GM12878 (cell line): ENCODE measurements around the gene PIP4K2A. TPM values are rescaled to one million over a fixed set of nuclear protein-coding genes. Genes with fewer than 3 reads are reported as not detected.

Source experiments
- ATAC-seq: fragments of 200-7000 bp; cut with Tn5 transposase; 3 replicates; pipeline ENCODE4 v1.9.1; 2020; ENCODE audit warnings: mild to moderate bottlenecking, moderate library complexity
- BruUV-seq: library from RNA; stranded (reverse); fragments of 400-500 nt; replicated peaks from 2 replicates; lab custom pipeline; 2021; lab: Mats Ljungman, UMichigan
- CTCF ChIA-PET: fragments of 300-600 bp; sonication (Branson Sonifier 250); formaldehyde crosslinking; extraction: SDS; loops from one replicate; lab custom pipeline; 2021; ENCODE audit warnings: inconsistent platforms; lab: Yijun Ruan, JAX
- POLR2A ChIA-PET: fragments of 350-600 bp; formaldehyde crosslinking; extraction: SDS; loops from one replicate; lab custom pipeline; 2021; ENCODE audit warnings: inconsistent platforms; lab: Charles Lee
- RAD21 ChIA-PET: fragments of 300-600 bp; sonication (Branson Sonifier 250); formaldehyde crosslinking; loops from one replicate; lab custom pipeline; 2023; ENCODE audit warnings: antibody characterized with exemption; ENCODE audit not compliant: unreplicated experiment; lab: Charles Lee
- SMC1A ChIA-PET: fragments of 300-600 bp; sonication (Branson Sonifier 250); formaldehyde crosslinking; loops from one replicate; lab custom pipeline; 2023; ENCODE audit not compliant: unreplicated experiment, uncharacterized antibody; lab: Charles Lee
- DNase-seq: peaks from one replicate; pipeline ENCODE4 v3.0.0-alpha.2; 2011; ENCODE audit warnings: low read depth, low spot score
- FAIRE-seq: peaks from 3 replicates; lab custom pipeline; 2011; peaks lifted over from hg19 to GRCh38; lab: Jason Lieb, UNC
- H2AFZ ChIP-seq: 2 replicates; pipeline ENCODE4 v1.6.0; 2011; ENCODE audit warnings: low read depth, low read length, control low read depth; ENCODE audit not compliant: control insufficient read depth
- H3K27ac ChIP-seq: 2 replicates; pipeline ENCODE4 v1.5.1; 2011; ENCODE audit warnings: control low read depth; ENCODE audit not compliant: control insufficient read depth, insufficient read depth
- H3K27me3 ChIP-seq, 2 experiments: replicated peaks in 1 of 2; 2 replicates each; pipeline versions ENCODE4 v1.6.0 to v1.6.1; 2011; ENCODE audit warnings: low read length in 1 of 2; ENCODE audit not compliant: control insufficient read depth in 2 of 2, insufficient read depth in 2 of 2
- H3K36me3 ChIP-seq, 2 experiments: 2 replicates each; pipeline ENCODE4 v1.5.1; 2011; ENCODE audit warnings: low read length in 1 of 2; ENCODE audit not compliant: control insufficient read depth in 2 of 2, insufficient read depth in 2 of 2
- H3K4me1 ChIP-seq: 2 replicates; pipeline ENCODE4 v1.6.1; 2011; ENCODE audit warnings: mild to moderate bottlenecking, low read length, moderate library complexity, mixed read lengths; ENCODE audit not compliant: control insufficient read depth, insufficient read depth
- H3K4me2 ChIP-seq: 2 replicates; pipeline ENCODE4 v1.6.0; 2011; ENCODE audit warnings: control low read depth; ENCODE audit not compliant: control insufficient read depth, insufficient read depth
- H3K4me3 ChIP-seq: fragments of 200-600 bp; sonication (generic); 2 replicates; pipeline ENCODE4 v1.5.1; 2016
- H3K79me2 ChIP-seq: 2 replicates; pipeline ENCODE4 v1.6.0; 2011; ENCODE audit warnings: low read length; ENCODE audit not compliant: control insufficient read depth, insufficient read depth
- H3K9ac ChIP-seq: 2 replicates; pipeline ENCODE4 v1.8.0; 2011; ENCODE audit warnings: low read length, control low read depth, mixed read lengths; ENCODE audit not compliant: control insufficient read depth, insufficient read depth
- H3K9me3 ChIP-seq: replicated peaks from 3 replicates; pipeline ENCODE4 v1.5.1; 2011; ENCODE audit warnings: mild to moderate bottlenecking, low read length; ENCODE audit not compliant: control insufficient read depth, insufficient read depth
- H4K20me1 ChIP-seq: 2 replicates; pipeline ENCODE4 v1.6.0; 2011; ENCODE audit not compliant: control insufficient read depth, insufficient read depth
- BCL3 ChIP-seq: IDR thresholded peaks from 2 replicates; pipeline ENCODE4 v1.6.1; 2011; ENCODE audit warnings: borderline replicate concordance, low read depth, mild to moderate bottlenecking, moderate library complexity, low read length; ENCODE audit not compliant: insufficient read depth, poor library complexity, severe bottlenecking
- CEBPZ ChIP-seq: fragments of 150-350 bp; IDR thresholded peaks from 2 replicates; pipeline ENCODE4 v1.6.1; 2016; ENCODE audit warnings: low read depth, low read length
- EED ChIP-seq: sonication (generic); IDR thresholded peaks from 2 replicates; pipeline ENCODE4 v1.6.1; 2016; ENCODE audit warnings: antibody characterized with exemption, low read depth
- HDAC2 ChIP-seq: fragments of 200-600 bp; sonication (generic); IDR thresholded peaks from 2 replicates; pipeline ENCODE4 v1.6.1; 2017
- HDAC6 ChIP-seq: fragments of 200-600 bp; sonication (generic); IDR thresholded peaks from one replicate; pipeline ENCODE4 v1.8.0; 2017; ENCODE audit warnings: antibody characterized with exemption; ENCODE audit not compliant: unreplicated experiment
- HSF1 ChIP-seq: fragments of 150-350 bp; IDR thresholded peaks from 2 replicates; pipeline ENCODE4 v1.6.1; 2014; ENCODE audit warnings: mild to moderate bottlenecking, low read depth, low read length
- JUNB ChIP-seq: IDR thresholded peaks from 2 replicates; pipeline ENCODE4 v1.6.1; 2016; ENCODE audit warnings: antibody characterized with exemption, mild to moderate bottlenecking
- MTA3 ChIP-seq: IDR thresholded peaks from 2 replicates; pipeline ENCODE4 v1.6.1; 2012; ENCODE audit warnings: low read length, inconsistent platforms, borderline replicate concordance
- NFYA ChIP-seq: IDR thresholded peaks from 2 replicates; pipeline ENCODE4 v1.6.1; 2011; ENCODE audit warnings: low read depth, mild to moderate bottlenecking, low read length, improper control_type of control experiment, borderline replicate concordance
- TCF12 ChIP-seq: IDR thresholded peaks from 2 replicates; pipeline ENCODE4 v1.6.1; 2011; ENCODE audit warnings: low read depth, mild to moderate bottlenecking, low read length
- WGBS: methylation state at CpG from one replicate; pipeline ENCODE4 v1.1.6; 2016; ENCODE audit warnings: low lambda C conversion rate; ENCODE audit not compliant: insufficient replicate concordance, insufficient coverage; ENCODE audit errors: missing lambda C conversion rate; 5-methylcytosine and 5-hydroxymethylcytosine counted together
- in situ Hi-C: fragments of 300-500 bp; cut with MboI; formaldehyde crosslinking; loops from 9 replicates; pipeline ENCODE4 v1.14.3; 2018; ENCODE audit warnings: mixed read lengths
- intact Hi-C: fragments of 100-400 bp; cut with micrococcal nuclease; formaldehyde crosslinking; loops from one replicate; pipeline ENCODE4 v1.14.2; 2022; ENCODE audit not compliant: unreplicated experiment
- polyA plus RNA-seq, 11 experiments: library from polyadenylated mRNA; depleted of rRNA in 4 of 11; unstranded in 6 of 11; stranded (reverse) in 5 of 11; fragments of >200 nt; fragmentation: Nextera tagmentation in 4 of 11; fragmentation: Illumina TruSeq in 1 of 11; extraction: Ambion mirVana in 4 of 11; extraction: Trizol in 1 of 11; gene quantifications; 1 replicate in 1 of 11; 2 replicates in 10 of 11; pipeline versions ENCODE4 v1.2.1 to v1.2.3, GENCODE V29; 2011 to 2016; ENCODE audit warnings: inconsistent platforms in 2 of 11, missing spikeins in 2 of 11, low read depth in 1 of 11
- total RNA-seq, 4 experiments: library from RNA; depleted of rRNA in 3 of 4; stranded (reverse); fragments of >200 nt in 3 of 4; fragmentation: Illumina TruSeq in 1 of 4; extraction: Trizol in 1 of 4; gene quantifications; 2 replicates each; pipeline versions ENCODE4 v1.2.1 to v1.2.3, GENCODE V29; 2013 to 2021

Gene PIP4K2A
- total and polyA plus RNA-seq, 10 of the 15 experiments (the other 5 are each of a cell fraction or from before 2014, with no cell fraction given) = 54.3 to 139 (median 84.4) TPM

- BruUV-seq = no TSS peak
- H3K36me3 ChIP-seq = no peaks in the 10 kb centered on the region
- DNase-seq = no peak
These were observed 39.4 kb upstream of the PIP4K2A start for GRCh38 chr10:22753786-22754185.

GRCh38 chr10:22752272-22752889 is 38.0 kb upstream of the PIP4K2A start:
- POLR2A ChIA-PET = interaction anchor here (1.2 kb wide), 1 partner anchor 10 kb away, joined by 4 read pairs; no protein-coding TSS in a partner anchor
- intact Hi-C loops = no loop called here

More at GRCh38 chr10:22753786-22754185, 39.4 kb upstream of the PIP4K2A start:
- Histone ChIP-seq H4K20me1 (no peaks in the 10 kb centered on the region), H2AFZ (no peak overlapping the region), H3K4me2 (no peak overlapping the region), H3K27me3 (no peaks in the 10 kb centered on the region), H3K4me1 (no peaks in the 10 kb centered on the region), H3K27ac (no peak overlapping the region), H3K79me2 (no peaks in the 10 kb centered on the region), H3K9me3 (no peaks in the 10 kb centered on the region), H3K9ac (no peak overlapping the region), H3K4me3 (no peak overlapping the region)
- CTCF ChIA-PET = no interaction called here
- RAD21 ChIA-PET = no interaction called here
- 48% methylated on average over 3 of the region's 3 CpGs for WGBS
- in situ Hi-C loops (no loop called here), intact Hi-C loops (no loop called here)
- FAIRE-seq (no peak), ATAC-seq (no peak)
- no peak for TF ChIP-seq MTA3
- SMC1A ChIA-PET = no interaction called here
- POLR2A ChIA-PET = no interaction called here

More at GRCh38 chr10:22752272-22752889, 38.0 kb upstream of the PIP4K2A start:
- RAD21 ChIA-PET = interaction anchor here (1.1 to 2.3 kb wide), 3 partner anchors 14 to 40 kb away, joined by 3 to 7 read pairs (median 5); no protein-coding TSS in a partner anchor
- TF ChIP-seq CEBPZ (no peak), TCF12 (no peak), HSF1 (no peak), HDAC6 (no peak), BCL3 (no peak), HDAC2 (no peak), NFYA (no peak), EED (no peak), JUNB (no peak)
- in situ Hi-C loops = no loop called here
- Histone ChIP-seq H3K9me3 (no peaks in the 10 kb centered on the region), H3K4me3 (no peak overlapping the region), H3K9ac (no peak overlapping the region), H3K79me2 (no peaks in the 10 kb centered on the region), H3K27me3 (no peaks in the 10 kb centered on the region), H3K4me1 (no peaks in the 10 kb centered on the region), H2AFZ (no peak overlapping the region), H3K36me3 (no peaks in the 10 kb centered on the region), H3K27ac (no peak overlapping the region), H3K4me2 (no peak overlapping the region), H4K20me1 (no peaks in the 10 kb centered on the region)
- DNase-seq (no peak), ATAC-seq (peak; percentile 71), FAIRE-seq (no peak)
- SMC1A ChIA-PET = interaction anchor here (1.0 to 1.4 kb wide), 4 partner anchors 10 to 71 kb away, joined by 3 to 6 read pairs (median 3); no protein-coding TSS in a partner anchor
- 98% methylated on average over 2 of the region's 2 CpGs for WGBS
- CTCF ChIA-PET = interaction anchor here (0.6 to 2.0 kb wide), 2 partner anchors 8 to 117 kb away, joined by 3 to 6 read pairs; no protein-coding TSS in a partner anchor
- BruUV-seq = no TSS peak
